Measurements from ENCODE around the gene TMC3.

The TMC3 gene

GRCh38 chr15:81339851-81340250 is 34.2 kb downstream of the TMC3 start:
- DNase-seq (ENCODE audit: low read depth) = no peak
- TF ChIP-seq CTCF (IDR thresholded peaks at IDR 0.05; ENCODE audit: control insufficient read depth, extremely low read depth, insufficient read depth) = no peak
- H3K4me3 ChIP-seq (ENCODE audit: low read depth, low read length) = no peak overlapping the region

GRCh38 chr15:81339321-81339720 is 34.7 kb downstream of the TMC3 start:
- peak; percentile 77 for DNase-seq (ENCODE audit: low read depth)
- TF ChIP-seq CTCF (IDR thresholded peaks at IDR 0.05; ENCODE audit: control insufficient read depth, extremely low read depth, insufficient read depth) = no peak
- H3K4me3 ChIP-seq (ENCODE audit: low read depth, low read length) = no peak overlapping the region

- TF ChIP-seq CTCF (IDR thresholded peaks at IDR 0.05; ENCODE audit: control insufficient read depth, extremely low read depth, insufficient read depth) = no peak
- peak; percentile 98 for DNase-seq (ENCODE audit: low read depth)
- no peak overlapping the region for H3K4me3 ChIP-seq (ENCODE audit: low read depth, low read length)
Observed at GRCh38 chr15:81338170-81339007, 35.6 kb downstream of the TMC3 start.

GRCh38 chr15:81337713-81338157 is 36.3 kb downstream of the TMC3 start:
- DNase-seq (ENCODE audit: low read depth) = peak; percentile 33
- H3K4me3 ChIP-seq (ENCODE audit: low read depth, low read length) = no peak overlapping the region
- TF ChIP-seq CTCF (IDR thresholded peaks at IDR 0.05; ENCODE audit: control insufficient read depth, extremely low read depth, insufficient read depth) = no peak

- no peak overlapping the region for H3K4me3 ChIP-seq (ENCODE audit: low read depth, low read length)
- TF ChIP-seq CTCF (IDR thresholded peaks at IDR 0.05; ENCODE audit: control insufficient read depth, extremely low read depth, insufficient read depth) = no peak
- no peak for DNase-seq (ENCODE audit: low read depth)
Observed at GRCh38 chr15:81337241-81337640, 36.8 kb downstream of the TMC3 start.

GRCh38 chr15:81336568-81336967 is 37.4 kb downstream of the TMC3 start:
- DNase-seq (ENCODE audit: low read depth) = peak; percentile 51
- peak; percentile 44; the same call in 1 of the 2 replicates for TF ChIP-seq CTCF (IDR thresholded peaks at IDR 0.05; ENCODE audit: control insufficient read depth, extremely low read depth, insufficient read depth)

GRCh38 chr15:81335631-81336030 is 38.4 kb downstream of the TMC3 start:
- no peak for DNase-seq (ENCODE audit: low read depth)
- no peak overlapping the region for H3K4me3 ChIP-seq (ENCODE audit: low read depth, low read length)
- no peak for TF ChIP-seq CTCF (IDR thresholded peaks at IDR 0.05; ENCODE audit: control insufficient read depth, extremely low read depth, insufficient read depth)

More at GRCh38 chr15:81336568-81336967, 37.4 kb downstream of the TMC3 start:
- H3K4me3 ChIP-seq (ENCODE audit: low read depth, low read length) = no peak overlapping the region
